ENCODE measurements around the gene DCHS2. TPM values are rescaled to one million over a fixed set of nuclear protein-coding genes. Genes with fewer than 3 reads are reported as not detected.

Gene DCHS2
- total RNA-seq, 2 donors from 2014 or later, result 1.2 to 1.5 TPM

GRCh38 chr4:154464654-154465053 is 26.9 kb downstream of the DCHS2 start:
- DNase-seq, result no peak
- Histone ChIP-seq H3K4me3 (no peak overlapping the region), H3K27me3 (no peaks in the 10 kb centered on the region), H3K4me1 (no peaks in the 10 kb centered on the region), H3K9me3 (no peaks in the 10 kb centered on the region), H3K36me3 (no peaks in the 10 kb centered on the region), H3K27ac (no peak overlapping the region), H3K9ac (ENCODE audit: low read depth in 2 of 2, low read length in 2 of 2) (no peak overlapping the region)
- TF ChIP-seq CTCF (IDR thresholded peaks at IDR 0.05), result no peak
- intact Hi-C loops (cut with DNase I), result no loop called here

- intact Hi-C loops (cut with DNase I), result no loop called here
- H3K9ac ChIP-seq (ENCODE audit: low read depth in 2 of 2, low read length in 2 of 2), result no peak overlapping the region
- no peaks in the 10 kb centered on the region for H3K4me1 ChIP-seq
- H3K4me3 ChIP-seq, result no peak overlapping the region
- DNase-seq, result no peak
- no peak overlapping the region for H3K27ac ChIP-seq
- no peaks in the 10 kb centered on the region for H3K36me3 ChIP-seq
- no peak for TF ChIP-seq CTCF (IDR thresholded peaks at IDR 0.05)
- H3K9me3 ChIP-seq, result no peaks in the 10 kb centered on the region
- no peaks in the 10 kb centered on the region for H3K27me3 ChIP-seq
Observed at GRCh38 chr4:154462081-154462810, 29.4 kb downstream of the DCHS2 start.

- H3K36me3 ChIP-seq, result no peaks in the 10 kb centered on the region
- H3K27me3 ChIP-seq, result no peaks in the 10 kb centered on the region
- H3K27ac ChIP-seq, result no peak overlapping the region
- intact Hi-C loops (cut with DNase I), result no loop called here
- H3K4me3 ChIP-seq, result no peak overlapping the region
- no peak overlapping the region for H3K9ac ChIP-seq (ENCODE audit: low read depth in 2 of 2, low read length in 2 of 2)
- no peaks in the 10 kb centered on the region for H3K4me1 ChIP-seq
- DNase-seq, result no peak
- TF ChIP-seq CTCF (IDR thresholded peaks at IDR 0.05), result no peak
- no peaks in the 10 kb centered on the region for H3K9me3 ChIP-seq
Observed at GRCh38 chr4:154457471-154457870, 34.1 kb downstream of the DCHS2 start.

- no peak for TF ChIP-seq CTCF (IDR thresholded peaks at IDR 0.05)
- intact Hi-C loops (cut with DNase I), result no loop called here
- Histone ChIP-seq H3K4me3 (no peak overlapping the region), H3K27me3 (no peaks in the 10 kb centered on the region), H3K27ac (no peak overlapping the region), H3K9ac (ENCODE audit: low read depth in 2 of 2, low read length in 2 of 2) (no peak overlapping the region), H3K9me3 (no peaks in the 10 kb centered on the region), H3K4me1 (no peaks in the 10 kb centered on the region), H3K36me3 (no peaks in the 10 kb centered on the region)
- no peak for DNase-seq
Observed at GRCh38 chr4:154456889-154457288, 34.7 kb downstream of the DCHS2 start.

GRCh38 chr4:154456240-154456639 is 35.4 kb downstream of the DCHS2 start:
- Histone ChIP-seq H3K36me3 (no peaks in the 10 kb centered on the region), H3K4me3 (no peak overlapping the region), H3K9ac (ENCODE audit: low read depth in 2 of 2, low read length in 2 of 2) (no peak overlapping the region), H3K4me1 (no peaks in the 10 kb centered on the region), H3K27me3 (no peaks in the 10 kb centered on the region), H3K9me3 (no peaks in the 10 kb centered on the region), H3K27ac (no peak overlapping the region)
- no peak for TF ChIP-seq CTCF (IDR thresholded peaks at IDR 0.05)
- no peak for DNase-seq
- intact Hi-C loops (cut with DNase I), result no loop called here
